HG03378 (cell line): Measurements from ENCODE around the gene UGT3A1.

Experiments
- ATAC-seq: cut with Tn5 transposase; IDR thresholded peaks from one replicate; pipeline ENCODE4 v1.9.1; 2021; ENCODE audit warnings: mild to moderate bottlenecking, moderate library complexity; ENCODE audit not compliant: unreplicated experiment

Gene UGT3A1

GRCh38 chr5:35908814-35909213 is 82.4 kb downstream of the UGT3A1 start:
- no peak for ATAC-seq

DNA sequence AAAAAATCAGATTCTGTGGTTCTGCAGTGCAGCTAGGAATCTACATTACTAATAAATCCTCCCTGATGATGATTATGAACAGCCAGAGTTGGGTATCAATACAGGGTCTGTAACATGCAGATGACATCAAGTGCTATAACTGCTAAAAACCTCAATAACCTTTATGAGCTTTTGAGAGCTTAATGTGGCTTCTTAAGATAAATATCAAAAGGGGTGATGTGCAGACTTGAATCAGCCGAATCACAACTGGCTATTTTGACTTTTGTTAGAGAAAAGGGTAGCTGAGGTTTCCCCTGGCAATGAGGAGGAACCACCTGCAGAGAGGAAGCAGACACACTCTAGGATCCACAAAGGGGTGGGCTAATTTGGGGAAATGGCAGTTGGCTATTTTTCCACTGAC is 83.0 kb downstream of the UGT3A1 start:
- no peak for ATAC-seq

- ATAC-seq: peak; percentile 54
Measured at GRCh38 chr5:35904443-35905132, 86.6 kb downstream of the UGT3A1 start.

GRCh38 chr5:35903631-35904203 is 87.5 kb downstream of the UGT3A1 start:
- ATAC-seq: no peak

DNA sequence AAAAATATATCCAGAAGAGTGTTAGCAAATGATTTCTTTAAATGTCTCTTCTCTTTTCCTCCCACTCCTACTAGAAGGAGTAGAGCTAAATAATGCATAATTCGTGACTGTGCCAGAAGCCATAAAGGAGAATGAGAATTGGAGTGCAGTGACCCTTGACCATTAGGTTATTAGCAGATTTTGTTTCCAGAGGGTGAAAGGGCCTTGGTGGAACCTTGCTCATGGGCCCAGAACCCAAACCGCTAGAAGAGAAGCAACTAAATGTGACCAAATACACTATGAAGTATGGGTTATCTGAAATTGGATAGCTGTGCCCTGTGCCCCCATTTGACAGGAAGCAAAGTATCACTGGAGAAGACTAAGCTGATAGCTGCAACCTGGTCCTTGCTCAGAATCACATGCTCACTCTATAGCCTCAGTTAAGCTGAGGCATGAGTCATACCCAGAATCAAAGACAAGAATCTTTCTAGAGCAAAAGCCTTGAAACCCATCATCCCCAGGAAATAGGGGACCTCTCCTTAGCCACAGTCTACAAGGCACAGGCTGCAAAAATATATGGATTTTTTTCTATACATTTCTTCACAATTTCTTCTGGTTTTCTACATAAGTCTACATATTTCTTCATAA is 89.0 kb downstream of the UGT3A1 start:
- ATAC-seq: peak; percentile 71
